GM18858 (cell line): Measurements from ENCODE around the gene RAB40B.
"Not testable (repeated sequence)": the region's sequence is repeated elsewhere in the genome, so short reads cannot be mapped to it uniquely, and the experiment has no call there.

Source experiments
- ATAC-seq: cut with Tn5 transposase; IDR thresholded peaks from one replicate; pipeline ENCODE4 v1.9.1; 2021; ENCODE audit not compliant: unreplicated experiment

Gene RAB40B

GRCh38 chr17:82668631-82669099 lies 29.8 kb downstream of the RAB40B start:
- ATAC-seq, result no peak

- ATAC-seq, result no peak
These were observed 30.4 kb downstream of the RAB40B start for GRCh38 chr17:82668024-82668630.

- no peak for ATAC-seq
These were observed 30.9 kb downstream of the RAB40B start for GRCh38 chr17:82667668-82668000.

- no peak for ATAC-seq
These were observed 31.4 kb downstream of the RAB40B start for GRCh38 chr17:82666931-82667667.

GRCh38 chr17:82665891-82666290 lies 32.6 kb downstream of the RAB40B start:
- no peak for ATAC-seq

- no peak for ATAC-seq
These were observed 33.3 kb downstream of the RAB40B start for GRCh38 chr17:82665217-82665616.

- no peak for ATAC-seq
These were observed 33.8 kb downstream of the RAB40B start for GRCh38 chr17:82664701-82665182.

- ATAC-seq, result no peak
These were observed 34.3 kb downstream of the RAB40B start for GRCh38 chr17:82664276-82664575.

GRCh38 chr17:82663381-82664275 lies 34.9 kb downstream of the RAB40B start:
- no peak for ATAC-seq

GRCh38 chr17:82662711-82663261 lies 35.7 kb downstream of the RAB40B start:
- no peak for ATAC-seq

GRCh38 chr17:82661717-82662683 lies 36.5 kb downstream of the RAB40B start:
- no peak for ATAC-seq

- no peak for ATAC-seq
These were observed 38.6 kb downstream of the RAB40B start for GRCh38 chr17:82659886-82660285.

- ATAC-seq, result no peak
These were observed 39.6 kb downstream of the RAB40B start for GRCh38 chr17:82658796-82659452.

- no peak for ATAC-seq
These were observed 40.2 kb downstream of the RAB40B start for GRCh38 chr17:82658331-82658730.

- ATAC-seq, result no peak
These were observed 40.6 kb downstream of the RAB40B start for GRCh38 chr17:82657926-82658325.

GRCh38 chr17:82656266-82656665 lies 42.2 kb downstream of the RAB40B start:
- ATAC-seq, result no peak

- no peak for ATAC-seq
These were observed 43.0 kb downstream of the RAB40B start for GRCh38 chr17:82655523-82655922.

GRCh38 chr17:82655038-82655479 lies 43.4 kb downstream of the RAB40B start:
- ATAC-seq, result no peak

GRCh38 chr17:82654611-82655010 lies 43.9 kb downstream of the RAB40B start:
- not testable (repeated sequence) for ATAC-seq
